MG63 (cell line): ENCODE data around the gene ZFPL1. TPM values are rescaled to one million over a fixed set of nuclear protein-coding genes. Genes with fewer than 3 reads are reported as not detected.
"Not testable (repeated sequence)": the region's sequence is repeated elsewhere in the genome, so short reads cannot be mapped to it uniquely, and the experiment has no call there.

Experiments
- DNase-seq: peaks from one replicate; pipeline ENCODE4 v3.0.0-alpha.2; 2020
- H3K27me3 ChIP-seq: fragments of 250-450 bp; sonication (Bioruptor Pico); 2 replicates; pipeline ENCODE4 v1.5.1; 2020; ENCODE audit warnings: mild to moderate bottlenecking, moderate library complexity
- H3K36me3 ChIP-seq: fragments of 250-450 bp; sonication (Bioruptor Pico); 2 replicates; pipeline ENCODE4 v1.5.1; 2020; ENCODE audit warnings: mild to moderate bottlenecking, moderate library complexity
- H3K4me3 ChIP-seq: fragments of 250-450 bp; sonication (Bioruptor Pico); 2 replicates; pipeline ENCODE4 v1.5.1; 2020; ENCODE audit warnings: mild to moderate bottlenecking, moderate library complexity
- H3K9me3 ChIP-seq: fragments of 250-450 bp; sonication (Bioruptor Pico); 2 replicates; pipeline ENCODE4 v1.5.1; 2020; ENCODE audit warnings: mild to moderate bottlenecking, moderate library complexity
- total RNA-seq: library from RNA; depleted of rRNA; stranded (reverse); fragments of >200 nt; shearing (Covaris generic); gene quantifications from 2 replicates; pipeline ENCODE4 v1.2.3, GENCODE V29; 2014; ENCODE audit warnings: low replicate concordance

The ZFPL1 gene
- total RNA-seq, 1 experiment from 2014 or later = 70.2 TPM

GRCh38 chr11:65116370-65117205 lies 32.6 kb downstream of the ZFPL1 start:
- Histone ChIP-seq H3K4me3 (peak overlapping the region; percentile 68), H3K9me3 (no peaks in the 10 kb centered on the region), H3K36me3 (peaks cover 53% of the 10 kb centered on the region), H3K27me3 (no peaks in the 10 kb centered on the region)
- DNase-seq = peak; percentile 62

- Histone ChIP-seq H3K27me3 (no peaks in the 10 kb centered on the region), H3K4me3 (peak within 1 kb of the TSS; percentile 68), H3K9me3 (no peaks in the 10 kb centered on the region), H3K36me3 (peaks cover 56% of the 10 kb centered on the region)
- DNase-seq = peak; percentile 97
Observed at GRCh38 chr11:65117206-65118096, 33.4 kb downstream of the ZFPL1 start, which contains the start of gene ZNHIT2. TSS of gene ZNHIT2 (minus strand) at chr11:65117701. CDS start at chr11:65117653, 48 bp downstream.

GRCh38 chr11:65118097-65118837 lies 34.2 kb downstream of the ZFPL1 start:
- H3K4me3 ChIP-seq = no peak overlapping the region; the same call in 1 of the 2 replicates
- no peaks in the 10 kb centered on the region for H3K27me3 ChIP-seq
- peaks cover 60% of the 10 kb centered on the region for H3K36me3 ChIP-seq
- H3K9me3 ChIP-seq = no peaks in the 10 kb centered on the region
- no peak for DNase-seq

- H3K36me3 ChIP-seq = peaks cover 65% of the 10 kb centered on the region
- not testable (repeated sequence) for H3K9me3 ChIP-seq, H3K4me3 ChIP-seq, DNase-seq, H3K27me3 ChIP-seq
Observed at GRCh38 chr11:65118891-65119669, 35.1 kb downstream of the ZFPL1 start.

GRCh38 chr11:65119670-65119995 lies 35.6 kb downstream of the ZFPL1 start:
- Histone ChIP-seq H3K27me3 (no peaks in the 10 kb centered on the region), H3K36me3 (peaks cover 70% of the 10 kb centered on the region), H3K4me3 (no peak overlapping the region), H3K9me3 (no peaks in the 10 kb centered on the region)
- no peak for DNase-seq

GRCh38 chr11:65120831-65121230 lies 36.8 kb downstream of the ZFPL1 start:
- Histone ChIP-seq H3K36me3 (peaks cover 67% of the 10 kb centered on the region), H3K27me3 (no peaks in the 10 kb centered on the region), H3K4me3 (peak overlapping the region; percentile 99), H3K9me3 (no peaks in the 10 kb centered on the region)
- DNase-seq = no peak

GRCh38 chr11:65121447-65121864 lies 37.4 kb downstream of the ZFPL1 start:
- Histone ChIP-seq H3K27me3 (no peaks in the 10 kb centered on the region), H3K36me3 (peaks cover 61% of the 10 kb centered on the region)
- no peak for DNase-seq

GRCh38 chr11:65121865-65122696 lies 38.1 kb downstream of the ZFPL1 start, which contains the start of the genes FAU and MRPL49:
TSS of gene FAU (minus strand) at chr11:65122134. CDS start at chr11:65121813, 321 bp downstream.
TSS of gene MRPL49 (plus strand) at chr11:65122321. CDS start at chr11:65122347, 26 bp downstream.
- Histone ChIP-seq H3K4me3 (peak within 1 kb of the TSS; percentile 99), H3K27me3 (no peaks in the 10 kb centered on the region), H3K36me3 (peaks cover 59% of the 10 kb centered on the region), H3K9me3 (no peaks in the 10 kb centered on the region)
- DNase-seq = peak; percentile 97

More at GRCh38 chr11:65121447-65121864, 37.4 kb downstream of the ZFPL1 start:
- peak overlapping the region; percentile 99 for H3K4me3 ChIP-seq
- no peaks in the 10 kb centered on the region for H3K9me3 ChIP-seq

- Histone ChIP-seq H3K9me3 (no peaks in the 10 kb centered on the region), H3K36me3 (peaks cover 52% of the 10 kb centered on the region)
- no peak for DNase-seq
Observed at GRCh38 chr11:65124480-65125196, 40.6 kb downstream of the ZFPL1 start.

GRCh38 chr11:65125197-65126056 lies 41.4 kb downstream of the ZFPL1 start:
- Histone ChIP-seq H3K4me3 (no peak overlapping the region), H3K9me3 (no peaks in the 10 kb centered on the region), H3K27me3 (no peaks in the 10 kb centered on the region), H3K36me3 (peaks cover 47% of the 10 kb centered on the region)
- DNase-seq = no peak

More at GRCh38 chr11:65124480-65125196, 40.6 kb downstream of the ZFPL1 start:
- no peak overlapping the region for H3K4me3 ChIP-seq
- no peaks in the 10 kb centered on the region for H3K27me3 ChIP-seq

- peaks cover 41% of the 10 kb centered on the region for H3K36me3 ChIP-seq
- DNase-seq = no peak
- no peaks in the 10 kb centered on the region for H3K9me3 ChIP-seq
- no peaks in the 10 kb centered on the region for H3K27me3 ChIP-seq
- no peak overlapping the region for H3K4me3 ChIP-seq
Observed at GRCh38 chr11:65126624-65127274, 42.7 kb downstream of the ZFPL1 start.

- H3K36me3 ChIP-seq = peaks cover 48% of the 10 kb centered on the region
- H3K27me3 ChIP-seq = no peaks in the 10 kb centered on the region
- no peak for DNase-seq
- H3K9me3 ChIP-seq = no peaks in the 10 kb centered on the region
- H3K4me3 ChIP-seq = no peak overlapping the region
Observed at GRCh38 chr11:65127473-65128181, 43.6 kb downstream of the ZFPL1 start.
